HCT116 (cell line): ENCODE data around the gene ADAM19. TPM values are rescaled to one million over a fixed set of nuclear protein-coding genes. Genes with fewer than 3 reads are reported as not detected.

Experiments used
- ATAC-seq: fragments of 200-7000 bp; cut with Tn5 transposase; 2 replicates; pipeline ENCODE4 v1.9.1; 2020; ENCODE audit warnings: mild to moderate bottlenecking, moderate library complexity
- BruUV-seq: library from RNA; stranded (reverse); fragments of 400-500 nt; replicated peaks from 2 replicates; lab custom pipeline; 2021; lab: Mats Ljungman, UMichigan
- CTCF ChIA-PET: fragments of 300-600 bp; sonication (Branson Sonifier 250); formaldehyde crosslinking; loops from one replicate; lab custom pipeline; 2021; ENCODE audit warnings: antibody characterized with exemption; lab: Charles Lee
- POLR2A ChIA-PET: fragments of 300-600, 350-600 bp; sonication (Branson Sonifier 250); formaldehyde crosslinking; loops from one replicate; lab custom pipeline; 2021; ENCODE audit warnings: antibody characterized with exemption; lab: Charles Lee
- RAD21 ChIA-PET, 2 experiments: fragments of 300-600 bp; sonication (Branson Sonifier 250); formaldehyde crosslinking; loops; one replicate each; lab custom pipeline; 2023; ENCODE audit warnings: low total read pairs in 2 of 2; ENCODE audit not compliant: uncharacterized antibody in 2 of 2, unreplicated experiment in 2 of 2, low non-redundant PET in 1 of 2; lab: Charles Lee
- DNase-seq: peaks from one replicate; pipeline ENCODE4 v3.0.0-alpha.2; 2010; ENCODE audit warnings: low read depth, low spot score
- H2AFZ ChIP-seq: fragments of 200-600 bp; shearing (Covaris generic), sonication (generic); 2 replicates; pipeline ENCODE4 v1.6.1; 2017; ENCODE audit warnings: low read depth, mixed run types, mixed read lengths, antibody characterized with exemption, low read length; ENCODE audit not compliant: poor library complexity, severe bottlenecking
- H3K27ac ChIP-seq: 2 replicates; pipeline ENCODE4 v1.5.1; 2012; ENCODE audit warnings: low read depth, low read length
- H3K27me3 ChIP-seq: fragments of 200-600 bp; sonication (generic); 2 replicates; pipeline ENCODE4 v1.6.1; 2016; ENCODE audit warnings: mixed run types, low read length, mixed read lengths; ENCODE audit not compliant: insufficient read depth
- H3K36me3 ChIP-seq, 2 experiments: fragments of 200-500 bp in 1 of 2; fragments of 200-600 bp in 1 of 2; sonication (Bioruptor generic) in 1 of 2; sonication (generic) in 1 of 2; 2 replicates each; pipeline versions ENCODE4 v1.5.1 to v1.6.1; 2014 to 2016; ENCODE audit warnings: low read length in 2 of 2, inconsistent platforms in 1 of 2, mixed read lengths in 1 of 2, mixed run types in 1 of 2; ENCODE audit not compliant: insufficient read depth in 2 of 2, control insufficient read depth in 1 of 2
- H3K4me1 ChIP-seq, 2 experiments: fragments of 200-600 bp in 1 of 2; sonication (generic) in 1 of 2; 2 replicates each; pipeline versions ENCODE4 v1.5.1 to v1.6.1; 2012 to 2017; ENCODE audit warnings: low read length in 2 of 2, inconsistent platforms in 1 of 2, mild to moderate bottlenecking in 1 of 2, mixed read lengths in 1 of 2, mixed run types in 1 of 2, moderate library complexity in 1 of 2; ENCODE audit not compliant: insufficient read depth in 2 of 2, control insufficient read depth in 1 of 2
- H3K4me2 ChIP-seq: fragments of 200-600 bp; sonication (generic); 2 replicates; pipeline ENCODE4 v1.6.1; 2017; ENCODE audit warnings: mixed run types, low read length, mixed read lengths
- H3K4me3 ChIP-seq, 2 experiments: fragments of 200-600 bp in 1 of 2; sonication (generic) in 1 of 2; replicated peaks in 1 of 2; 2 replicates each; pipeline ENCODE4 v1.5.1; 2011 to 2016; ENCODE audit warnings: low read length in 2 of 2, control low read depth in 1 of 2, low read depth in 1 of 2, mild to moderate bottlenecking in 1 of 2, mixed read lengths in 1 of 2, mixed run types in 1 of 2
- H3K79me2 ChIP-seq: fragments of 200-600 bp; sonication (generic); 2 replicates; pipeline ENCODE4 v1.6.1; 2017; ENCODE audit warnings: mild to moderate bottlenecking, mixed run types, low read length, moderate library complexity, mixed read lengths; ENCODE audit not compliant: insufficient read depth
- H3K9ac ChIP-seq: fragments of 200-600 bp; sonication (generic); 2 replicates; pipeline ENCODE4 v1.6.1; 2016; ENCODE audit warnings: low read length, mixed read lengths
- H3K9me2 ChIP-seq: fragments of 200-600 bp; sonication (generic), shearing (Covaris generic); 2 replicates; pipeline ENCODE4 v1.6.1; 2017; ENCODE audit warnings: mixed run types, mild to moderate bottlenecking, moderate library complexity; ENCODE audit not compliant: insufficient read depth
- H3K9me3 ChIP-seq, 2 experiments: fragments of 200-500 bp in 1 of 2; fragments of 200-600 bp in 1 of 2; sonication (Bioruptor generic) in 1 of 2; sonication (generic) in 1 of 2; 2 replicates each; pipeline ENCODE4 v1.6.1; 2014 to 2017; ENCODE audit warnings: low read length in 2 of 2, mixed read lengths in 2 of 2, inconsistent platforms in 1 of 2, low read depth in 1 of 2, mild to moderate bottlenecking in 1 of 2, mixed run types in 1 of 2, moderate library complexity in 1 of 2; ENCODE audit not compliant: control insufficient read depth in 1 of 2, insufficient read depth in 1 of 2
- H4K20me1 ChIP-seq: fragments of 200-600 bp; sonication (generic), shearing (Covaris generic); 2 replicates; pipeline ENCODE4 v1.6.1; 2017; ENCODE audit warnings: mixed run types, mild to moderate bottlenecking, moderate library complexity; ENCODE audit not compliant: insufficient read depth
- CBX3 ChIP-seq: IDR thresholded peaks from 2 replicates; pipeline ENCODE4 v1.6.1; 2012; ENCODE audit warnings: low read depth
- EGR1 ChIP-seq: IDR thresholded peaks from 2 replicates; pipeline ENCODE4 v1.6.1; 2012; ENCODE audit warnings: low read depth
- ELF1 ChIP-seq: IDR thresholded peaks from 2 replicates; pipeline ENCODE4 v1.6.1; 2012; ENCODE audit warnings: low read depth, borderline replicate concordance
- FOSL1 ChIP-seq: IDR thresholded peaks from 2 replicates; pipeline ENCODE4 v1.6.1; 2012; ENCODE audit warnings: low read depth
- POLR2A ChIP-seq: IDR thresholded peaks from 2 replicates; pipeline ENCODE4 v1.7.0; 2011; ENCODE audit warnings: borderline replicate concordance; ENCODE audit not compliant: insufficient read depth, insufficient read length; ENCODE audit errors: extremely low read depth
- POLR2AphosphoS5 ChIP-seq: IDR thresholded peaks from 2 replicates; pipeline ENCODE4 v1.6.1; 2011; ENCODE audit warnings: mild to moderate bottlenecking, low read depth, low read length, moderate library complexity
- RAD21 ChIP-seq: IDR thresholded peaks from 2 replicates; pipeline ENCODE4 v1.6.1; 2012; ENCODE audit warnings: low read depth, mild to moderate bottlenecking
- SP1 ChIP-seq: IDR thresholded peaks from 2 replicates; pipeline ENCODE4 v1.6.1; 2012; ENCODE audit warnings: low read depth
- SRF ChIP-seq: IDR thresholded peaks from 2 replicates; pipeline ENCODE4 v1.6.1; 2012; ENCODE audit warnings: low read depth
- TCF7L2 ChIP-seq: IDR thresholded peaks from 2 replicates; pipeline ENCODE4 v1.7.0; 2011; ENCODE audit warnings: borderline replicate concordance, inconsistent platforms; ENCODE audit not compliant: insufficient read depth, insufficient read length; ENCODE audit errors: extremely low read depth
- YY1 ChIP-seq: IDR thresholded peaks from 2 replicates; pipeline ENCODE4 v1.6.1; 2011; ENCODE audit warnings: low read length, low read depth, moderate library complexity, mild to moderate bottlenecking; ENCODE audit not compliant: insufficient replicate concordance; ENCODE audit errors: extremely low read depth
- ZFX ChIP-seq: fragments of 450-650 bp; IDR thresholded peaks from 2 replicates; pipeline ENCODE4 v1.6.1; 2017
- intact Hi-C: fragments of 100-400 bp; cut with micrococcal nuclease; formaldehyde crosslinking; loops from 2 replicates; pipeline ENCODE4 v1.10.0; 2022
- total RNA-seq: library from RNA; stranded (reverse); gene quantifications from one replicate; pipeline ENCODE4 v1.2.1, GENCODE V29; 2021; ENCODE audit not compliant: unreplicated experiment
- TF ChIP-seq, protein P1 (sequence below): IDR thresholded peaks from 2 replicates; pipeline ENCODE4 v1.6.1; 2011; ENCODE audit warnings: mild to moderate bottlenecking, low read length, moderate library complexity; ENCODE audit not compliant: insufficient replicate concordance; ENCODE audit errors: extremely low read depth
- TF ChIP-seq, protein P2 (sequence below): IDR thresholded peaks from 2 replicates; pipeline ENCODE4 v1.6.1; 2012
- TF ChIP-seq, protein P3 (sequence below): IDR thresholded peaks from 2 replicates; pipeline ENCODE4 v1.6.1; 2012
- TF ChIP-seq, protein P4 (sequence below), 3 experiments: fragments of 200-600 bp in 1 of 3; sonication (generic) in 1 of 3; IDR thresholded peaks in 2 of 3; conservative IDR thresholded peaks in 1 of 3; 2 replicates each; pipeline ENCODE4 v1.5.1; 2012 to 2017; ENCODE audit warnings: low read depth in 2 of 3, low read length in 2 of 3, antibody characterized with exemption in 1 of 3, borderline replicate concordance in 1 of 3, control low read depth in 1 of 3, mild to moderate bottlenecking in 1 of 3, mixed read lengths in 1 of 3, mixed run types in 1 of 3, moderate library complexity in 1 of 3; ENCODE audit not compliant: insufficient read depth in 1 of 3

The ADAM19 gene
- total RNA-seq, 1 experiment from 2014 or later = 77.3 TPM

DNA sequence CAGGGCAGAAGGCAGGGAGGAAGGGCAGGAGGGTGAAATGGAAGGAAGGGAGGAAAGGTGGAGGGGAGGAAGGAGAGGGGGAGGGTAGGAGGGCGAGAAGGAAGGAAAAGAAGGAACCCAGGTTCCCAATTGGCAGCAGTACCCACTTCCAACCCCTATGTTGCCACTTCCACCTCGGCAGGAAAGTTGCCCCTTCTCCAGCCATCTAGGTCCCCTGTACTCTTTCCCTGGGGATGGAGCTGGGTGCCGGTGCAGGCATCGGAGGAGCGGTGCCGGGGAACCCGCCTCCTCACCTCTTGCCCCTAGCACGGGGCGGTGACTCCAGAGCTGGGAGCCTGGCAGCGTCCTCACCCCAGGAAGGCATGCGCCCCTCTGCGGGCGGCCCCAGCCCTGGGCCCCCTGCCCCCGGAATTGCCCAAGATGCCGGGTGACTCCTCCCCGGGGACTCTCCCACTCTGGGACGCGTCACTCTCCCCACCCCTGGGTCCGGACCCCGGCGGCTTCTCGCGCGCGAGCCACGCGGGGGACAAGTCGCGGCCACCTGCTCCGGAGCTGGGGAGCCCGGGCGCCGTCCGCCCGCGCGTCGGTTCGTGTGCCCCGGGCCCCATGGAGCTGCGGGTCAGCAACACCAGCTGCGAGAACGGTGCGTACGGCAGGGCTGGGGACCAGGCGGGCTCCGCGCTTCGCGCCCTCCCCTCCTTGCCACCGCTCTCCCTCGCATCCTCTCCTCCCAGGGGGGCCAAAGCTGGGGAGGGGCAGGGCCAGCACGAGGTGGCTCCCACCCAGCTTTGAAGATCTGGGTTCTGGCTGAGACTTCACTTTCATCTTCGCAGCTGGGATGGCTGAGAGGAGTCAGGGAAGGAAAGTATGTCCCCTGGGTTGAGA, 115.6 kb downstream of the ADAM19 start, which contains the start of gene NIPAL4:
NIPAL4 (plus strand) TSS at position 499 of the 885 bp plus-strand sequence; CDS start at position 607, 108 bp downstream.
- no peak within 1 kb of the TSS for H3K4me2 ChIP-seq
- DNase-seq = no peak
- no peak for ATAC-seq
- intact Hi-C loops = no loop called here
- no peaks in the 10 kb centered on the region for H4K20me1 ChIP-seq
- H2AFZ ChIP-seq = no peak within 1 kb of the TSS
- no peaks in the 10 kb centered on the region for H3K9me3 ChIP-seq
- H3K27ac ChIP-seq = no peak within 1 kb of the TSS
- no TSS peak for BruUV-seq
- H3K9ac ChIP-seq = no peak within 1 kb of the TSS
- no peaks in the 10 kb centered on the region for H3K36me3 ChIP-seq
- POLR2A ChIA-PET = no interaction called here
- no peaks in the 10 kb centered on the region for H3K79me2 ChIP-seq
- CTCF ChIA-PET = interaction anchor here (0.8 kb wide), 1 partner anchor 11 kb away, joined by 3 read pairs; no protein-coding TSS in a partner anchor
- TF ChIP-seq TCF7L2 (no peak), YY1 (no peak), FOSL1 (no peak), RAD21 (no peak), POLR2AphosphoS5 (no peak), ELF1 (no peak), SRF (no peak), ZFX (no peak), POLR2A (no peak), CBX3 (no peak), SP1 (no peak), EGR1 (no peak)
- TF ChIP-seq, protein P1, sequence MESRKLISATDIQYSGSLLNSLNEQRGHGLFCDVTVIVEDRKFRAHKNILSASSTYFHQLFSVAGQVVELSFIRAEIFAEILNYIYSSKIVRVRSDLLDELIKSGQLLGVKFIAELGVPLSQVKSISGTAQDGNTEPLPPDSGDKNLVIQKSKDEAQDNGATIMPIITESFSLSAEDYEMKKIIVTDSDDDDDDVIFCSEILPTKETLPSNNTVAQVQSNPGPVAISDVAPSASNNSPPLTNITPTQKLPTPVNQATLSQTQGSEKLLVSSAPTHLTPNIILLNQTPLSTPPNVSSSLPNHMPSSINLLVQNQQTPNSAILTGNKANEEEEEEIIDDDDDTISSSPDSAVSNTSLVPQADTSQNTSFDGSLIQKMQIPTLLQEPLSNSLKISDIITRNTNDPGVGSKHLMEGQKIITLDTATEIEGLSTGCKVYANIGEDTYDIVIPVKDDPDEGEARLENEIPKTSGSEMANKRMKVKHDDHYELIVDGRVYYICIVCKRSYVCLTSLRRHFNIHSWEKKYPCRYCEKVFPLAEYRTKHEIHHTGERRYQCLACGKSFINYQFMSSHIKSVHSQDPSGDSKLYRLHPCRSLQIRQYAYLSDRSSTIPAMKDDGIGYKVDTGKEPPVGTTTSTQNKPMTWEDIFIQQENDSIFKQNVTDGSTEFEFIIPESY = no peak
- TF ChIP-seq, protein P2, sequence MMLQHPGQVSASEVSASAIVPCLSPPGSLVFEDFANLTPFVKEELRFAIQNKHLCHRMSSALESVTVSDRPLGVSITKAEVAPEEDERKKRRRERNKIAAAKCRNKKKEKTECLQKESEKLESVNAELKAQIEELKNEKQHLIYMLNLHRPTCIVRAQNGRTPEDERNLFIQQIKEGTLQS = no peak
- TF ChIP-seq, protein P3, sequence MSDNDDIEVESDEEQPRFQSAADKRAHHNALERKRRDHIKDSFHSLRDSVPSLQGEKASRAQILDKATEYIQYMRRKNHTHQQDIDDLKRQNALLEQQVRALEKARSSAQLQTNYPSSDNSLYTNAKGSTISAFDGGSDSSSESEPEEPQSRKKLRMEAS = no peak
- TF ChIP-seq, protein P4, sequence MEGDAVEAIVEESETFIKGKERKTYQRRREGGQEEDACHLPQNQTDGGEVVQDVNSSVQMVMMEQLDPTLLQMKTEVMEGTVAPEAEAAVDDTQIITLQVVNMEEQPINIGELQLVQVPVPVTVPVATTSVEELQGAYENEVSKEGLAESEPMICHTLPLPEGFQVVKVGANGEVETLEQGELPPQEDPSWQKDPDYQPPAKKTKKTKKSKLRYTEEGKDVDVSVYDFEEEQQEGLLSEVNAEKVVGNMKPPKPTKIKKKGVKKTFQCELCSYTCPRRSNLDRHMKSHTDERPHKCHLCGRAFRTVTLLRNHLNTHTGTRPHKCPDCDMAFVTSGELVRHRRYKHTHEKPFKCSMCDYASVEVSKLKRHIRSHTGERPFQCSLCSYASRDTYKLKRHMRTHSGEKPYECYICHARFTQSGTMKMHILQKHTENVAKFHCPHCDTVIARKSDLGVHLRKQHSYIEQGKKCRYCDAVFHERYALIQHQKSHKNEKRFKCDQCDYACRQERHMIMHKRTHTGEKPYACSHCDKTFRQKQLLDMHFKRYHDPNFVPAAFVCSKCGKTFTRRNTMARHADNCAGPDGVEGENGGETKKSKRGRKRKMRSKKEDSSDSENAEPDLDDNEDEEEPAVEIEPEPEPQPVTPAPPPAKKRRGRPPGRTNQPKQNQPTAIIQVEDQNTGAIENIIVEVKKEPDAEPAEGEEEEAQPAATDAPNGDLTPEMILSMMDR (IDR thresholded peaks at IDR 0.05 in 2 of 3, conservative IDR thresholded peaks at IDR 0.05 in 1 of 3; ENCODE audit: borderline replicate concordance in 1 of 3, insufficient read depth in 1 of 3, low read depth in 2 of 3, low read length in 2 of 3) = no peak
- H3K4me1 ChIP-seq = peaks cover 14 to 23% of the 10 kb centered on the region in 2 experiments
- H3K9me2 ChIP-seq = no peaks in the 10 kb centered on the region
- no peak within 1 kb of the TSS for H3K4me3 ChIP-seq
- H3K27me3 ChIP-seq = no peaks in the 10 kb centered on the region
- RAD21 ChIA-PET = interaction anchor here in 1 of 2 experiments (0.6 kb wide), 1 partner anchor 494 kb away, joined by 3 read pairs; no protein-coding TSS in a partner anchor
